NCI-H510A treated with DMSO at 0.1 percent for 48 hours (cell line): ENCODE measurements around the gene CETN2.
A peak's percentile ranks its signal among the peaks of the same experiment; 100 is the strongest.
"Not testable (repeated sequence)": the region's sequence is repeated elsewhere in the genome, so short reads cannot be mapped to it uniquely, and the experiment has no call there.

Experiments used
- DNase-seq: peaks from one replicate; lab custom pipeline; 2025; lab: John Stamatoyannopoulos, UW

CETN2 gene

DNA sequence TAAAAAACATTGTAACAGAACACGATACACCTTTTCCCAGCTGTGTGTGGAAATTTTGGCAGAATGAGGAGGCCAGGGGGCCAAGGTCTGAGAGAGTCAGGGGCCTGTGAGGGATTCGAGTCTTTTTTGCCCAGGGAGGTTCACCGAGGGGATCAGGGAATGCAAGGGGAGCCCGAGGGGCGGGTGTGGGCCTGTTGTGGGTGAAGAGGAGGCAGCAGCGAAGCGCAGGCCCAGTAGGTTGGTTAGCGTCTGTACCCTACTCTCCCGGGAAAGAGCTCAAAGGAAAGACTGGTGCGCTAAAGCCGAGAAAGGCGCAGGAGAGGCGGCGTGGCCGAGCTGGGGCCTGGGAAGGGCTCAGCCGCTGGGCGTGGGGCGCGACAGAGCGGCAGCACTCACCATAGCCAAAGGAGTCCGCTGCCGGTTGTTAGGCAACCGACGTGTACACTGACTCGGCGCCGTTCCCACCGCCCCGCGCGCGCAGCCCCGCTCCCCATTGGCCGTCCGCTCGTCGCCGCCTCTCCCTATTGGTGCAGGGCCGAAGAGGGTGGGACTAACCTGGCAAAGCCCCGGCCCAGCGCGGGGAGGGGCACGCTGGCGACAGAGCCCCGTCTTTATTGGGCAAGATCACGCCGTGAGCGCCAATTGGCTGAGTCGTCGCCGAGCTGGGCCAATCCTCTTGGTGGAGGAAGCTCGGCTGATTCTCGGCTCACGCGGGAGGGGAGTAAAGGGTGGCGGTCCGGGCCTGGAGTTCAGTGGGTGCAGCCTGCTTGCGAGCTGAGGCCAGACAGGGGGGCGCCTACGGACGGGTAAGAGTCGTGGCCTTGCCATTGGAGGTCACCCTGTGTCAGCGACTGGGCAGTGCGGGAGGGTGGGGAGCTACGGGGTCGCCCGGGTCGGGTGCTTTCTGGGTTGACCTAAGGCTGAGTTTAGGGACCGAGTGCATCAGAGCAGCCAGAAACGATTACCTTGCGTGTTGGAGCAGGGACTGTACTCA is at the start of gene CETN2, which contains the start of gene NSDHL:
Gene CETN2, minus strand, starts transcription at position 446 of the 994 bp plus-strand sequence. Its CDS starts 47 bp downstream, at position 399.
Gene NSDHL, plus strand, starts transcription at position 752 of the 994 bp plus-strand sequence. CDS start 15,262 bp downstream, outside the sequence.
- DNase-seq: peak; percentile 82

DNA sequence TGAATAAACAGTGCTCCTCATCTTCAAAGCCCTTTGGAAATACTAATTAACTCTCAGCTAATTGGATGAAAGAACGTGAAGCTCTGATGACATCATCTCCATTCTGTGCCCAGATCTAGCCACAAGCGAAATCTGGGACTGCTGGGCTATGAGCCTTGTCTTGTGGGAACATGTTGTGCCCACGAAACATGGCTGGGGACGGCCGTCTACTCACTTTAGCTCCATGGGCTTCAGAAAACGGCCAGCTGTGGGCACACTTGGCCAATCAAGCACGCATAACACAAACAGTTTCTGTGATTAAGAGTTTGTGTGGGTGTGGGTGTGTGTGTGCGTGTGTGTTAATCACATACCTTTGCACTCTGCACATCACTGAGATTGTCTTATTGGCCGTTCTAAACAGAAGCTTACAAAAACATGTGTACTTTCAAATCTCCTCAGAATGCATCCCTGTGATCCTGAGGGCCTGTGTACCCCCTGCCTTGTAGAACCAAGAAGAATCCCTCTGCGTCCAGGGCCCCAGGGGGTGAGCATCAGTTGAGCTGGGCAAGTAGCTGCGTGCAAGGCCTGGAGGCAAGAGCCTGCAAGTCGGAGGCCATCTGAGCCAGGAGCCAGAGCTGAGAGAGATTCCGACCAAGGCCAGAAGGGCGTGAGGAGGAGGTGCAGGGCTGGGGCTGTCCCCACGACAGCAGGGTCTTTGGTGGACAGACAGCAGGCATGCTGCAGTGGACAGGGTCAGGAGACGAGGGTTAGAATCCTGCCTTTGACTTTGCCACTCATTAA is 48.6 kb upstream of the CETN2 start:
- no peak for DNase-seq

DNA sequence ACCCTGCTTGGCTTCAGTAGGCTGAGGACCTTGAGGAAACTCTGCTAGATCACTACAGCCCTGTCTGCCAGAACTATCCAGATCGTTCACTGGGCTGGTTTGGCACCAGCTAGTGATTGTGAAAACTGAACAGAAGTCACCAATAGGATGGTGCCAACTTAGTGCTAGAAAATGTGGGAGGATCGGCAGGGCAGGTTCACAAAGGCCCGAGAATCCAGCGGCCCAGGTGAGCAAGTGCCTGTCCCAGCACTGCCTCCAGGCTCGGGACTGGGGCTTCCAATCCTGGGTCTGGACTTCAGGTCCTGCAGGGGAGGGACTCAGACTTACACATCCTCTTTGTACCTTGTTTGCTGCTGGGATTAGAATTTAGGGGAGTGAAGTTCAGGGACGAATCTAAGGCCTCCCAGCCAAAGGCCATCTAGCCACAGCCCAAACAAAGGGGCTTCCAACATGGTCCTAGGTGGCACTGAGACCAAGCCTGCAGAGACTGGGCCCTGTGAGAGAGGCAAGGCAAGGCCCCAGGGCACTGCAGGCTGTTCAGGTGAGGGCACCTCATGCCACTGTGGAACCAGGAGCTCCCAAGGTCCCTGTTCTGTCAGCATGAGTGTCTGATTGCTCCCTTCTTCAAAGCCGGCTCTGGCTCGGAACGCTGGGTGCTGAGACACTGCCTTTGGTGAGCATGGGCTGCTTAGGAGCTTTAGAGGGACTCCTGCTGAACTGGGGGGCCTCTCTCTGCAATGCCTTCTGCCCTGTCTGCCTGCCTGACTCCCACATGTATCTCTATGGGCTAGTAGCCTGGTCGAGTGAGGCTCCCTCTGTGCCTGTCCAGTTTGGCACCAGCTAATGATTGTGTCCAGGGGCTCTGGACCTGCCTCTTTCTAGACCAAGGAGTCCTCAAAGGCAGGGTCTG is 46.6 kb upstream of the CETN2 start:
- no peak for DNase-seq

DNA sequence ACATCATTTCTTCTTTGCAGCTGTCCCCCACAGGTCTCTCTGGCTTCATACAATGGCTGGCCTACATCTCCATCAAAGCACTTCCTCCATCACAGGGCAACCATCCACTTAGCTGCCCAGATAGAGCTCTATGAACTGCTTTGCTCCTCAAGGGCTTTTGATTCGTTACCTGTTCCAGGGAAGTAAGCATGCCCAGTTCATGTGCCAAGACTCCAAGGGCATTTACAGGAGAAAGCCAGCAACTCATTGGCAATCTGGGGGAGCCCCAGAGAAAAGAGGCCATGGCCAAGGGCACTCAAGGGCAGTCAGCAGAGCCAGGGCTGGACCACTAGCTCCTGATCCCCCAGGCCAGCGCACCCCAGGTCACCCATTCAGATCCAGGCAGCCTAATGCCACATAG is 42.8 kb upstream of the CETN2 start:
- DNase-seq: no peak

DNA sequence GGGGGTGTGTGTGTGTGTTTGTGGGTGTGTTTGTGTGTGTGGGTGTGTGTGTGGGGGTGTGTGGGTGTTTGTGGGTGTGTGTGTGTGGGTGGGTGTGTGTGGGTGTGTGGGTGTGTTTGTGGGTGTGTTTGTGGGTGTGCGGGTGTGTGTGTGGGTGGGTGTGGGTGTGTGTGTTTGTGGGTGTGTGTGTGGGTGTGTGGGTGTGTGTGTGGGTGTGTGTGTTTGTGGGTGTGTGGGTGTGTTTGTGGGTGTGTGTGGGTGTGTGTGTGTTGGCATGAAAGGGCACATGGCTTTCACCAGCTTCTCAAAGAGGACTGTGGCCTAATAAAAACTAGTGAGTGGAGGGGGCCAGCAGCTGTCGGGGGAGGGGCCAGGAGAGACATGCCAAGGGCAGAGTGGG is 42.0 kb upstream of the CETN2 start:
- no peak for DNase-seq

DNA sequence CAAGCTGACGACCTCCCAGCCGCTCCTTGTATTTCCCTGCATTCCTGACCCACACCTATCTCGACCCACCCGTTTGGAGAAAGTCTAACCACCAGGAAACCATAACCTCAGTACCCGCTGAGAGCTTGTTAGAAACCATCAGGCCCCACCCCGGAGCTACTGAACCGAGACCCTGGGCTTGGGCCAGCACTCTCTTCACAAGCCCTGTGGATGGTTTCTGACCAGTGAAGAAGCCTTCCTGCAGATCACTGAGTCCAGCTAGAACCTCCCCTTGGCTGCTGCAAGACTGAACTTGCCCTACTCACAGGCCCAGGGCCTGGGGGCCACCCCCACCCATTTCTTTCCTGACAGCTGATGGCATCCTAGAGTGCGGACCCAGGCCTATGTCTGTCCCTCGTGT is 40.7 kb upstream of the CETN2 start:
- no peak for DNase-seq

DNA sequence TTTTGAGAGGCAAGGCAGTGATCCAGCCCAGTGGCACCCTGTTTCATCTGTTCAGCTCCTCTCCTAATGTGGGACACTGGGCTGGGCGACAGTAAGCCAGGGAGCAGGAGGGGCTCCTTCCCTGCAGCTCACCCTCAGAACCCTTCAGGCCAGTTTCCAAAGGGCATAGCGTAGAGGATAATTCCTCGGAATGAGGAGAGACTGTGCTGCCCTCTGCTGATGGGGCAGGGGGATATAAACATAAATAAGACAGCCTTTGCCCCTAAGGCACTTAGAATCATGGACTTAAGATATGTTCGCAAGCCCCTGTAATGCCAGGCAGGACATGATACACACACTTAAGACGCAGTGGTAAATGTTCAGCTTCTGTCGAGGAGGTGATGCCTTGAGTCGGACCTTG is 39.4 kb upstream of the CETN2 start:
- DNase-seq: no peak

DNA sequence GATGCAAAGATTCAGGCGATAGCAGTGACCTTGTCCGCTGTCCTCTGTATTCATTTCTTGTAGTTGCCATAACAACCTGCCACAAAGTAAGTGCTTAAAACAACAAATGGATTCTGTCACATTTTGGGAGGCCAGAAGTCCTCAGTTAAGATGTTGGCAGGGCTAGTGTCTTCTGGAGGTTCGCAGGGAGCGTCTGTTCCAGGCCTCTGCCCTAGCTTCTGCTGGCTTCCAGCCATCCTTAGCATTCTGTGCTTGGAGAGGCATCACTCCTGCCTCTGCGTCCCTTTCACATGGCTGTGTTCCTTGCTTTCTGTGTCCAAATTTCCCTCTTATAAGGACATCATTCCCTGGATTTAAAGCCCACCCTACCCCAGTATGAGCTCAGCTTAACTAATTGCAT is 35.8 kb upstream of the CETN2 start:
- DNase-seq: no peak

DNA sequence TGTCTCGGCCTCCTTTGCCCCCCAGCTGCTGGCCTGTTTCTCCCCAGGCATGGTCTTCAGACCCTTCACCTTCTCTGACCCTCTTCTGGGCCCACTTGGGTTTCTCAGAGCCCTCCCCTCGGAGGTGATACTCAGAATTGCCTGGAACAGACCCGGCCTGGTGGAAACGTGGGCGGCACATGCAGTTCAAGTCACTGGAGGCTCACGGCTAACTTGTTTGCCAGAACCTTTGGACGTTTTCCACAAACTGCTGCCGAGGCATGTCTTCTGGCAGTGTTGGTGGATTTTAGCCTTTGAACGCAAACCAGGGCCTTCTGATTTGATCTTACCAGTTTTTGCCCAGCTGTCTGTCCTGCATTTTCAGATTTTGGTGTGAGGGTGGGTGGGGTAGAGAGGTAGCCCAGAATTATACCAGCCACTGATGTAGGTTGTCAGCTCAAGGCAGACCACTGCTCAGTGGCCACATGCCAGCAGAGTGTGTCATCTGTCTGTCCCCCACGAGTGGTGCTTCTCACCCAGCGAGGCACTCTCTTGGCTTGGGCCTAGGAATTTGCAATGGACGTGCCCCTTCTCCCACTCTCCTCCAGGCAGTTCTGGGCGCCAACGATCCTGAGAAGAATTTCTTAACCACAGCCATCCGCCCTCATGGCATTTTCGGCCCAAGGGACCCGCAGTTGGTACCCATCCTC is 34.8 kb upstream of the CETN2 start:
- no peak for DNase-seq

DNA sequence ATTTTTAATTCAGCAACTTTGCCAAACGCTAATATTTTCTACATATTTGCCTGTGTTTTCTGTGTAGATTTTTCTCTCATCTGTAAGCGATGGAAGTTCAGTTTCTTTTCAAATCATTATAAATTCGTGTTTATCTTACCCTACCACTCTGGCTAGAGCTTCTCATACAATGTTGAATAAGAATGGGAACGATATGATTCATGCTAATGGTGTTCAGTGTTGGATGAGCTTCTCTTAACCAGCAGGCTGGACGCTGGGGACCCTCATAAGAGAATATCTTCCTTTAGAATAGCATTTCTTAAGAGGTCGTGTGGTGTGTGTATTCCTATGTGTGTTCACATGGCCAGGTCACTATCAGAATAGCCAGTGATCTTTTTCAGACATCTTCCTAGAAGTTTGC is 31.3 kb upstream of the CETN2 start:
- DNase-seq: no peak

DNA sequence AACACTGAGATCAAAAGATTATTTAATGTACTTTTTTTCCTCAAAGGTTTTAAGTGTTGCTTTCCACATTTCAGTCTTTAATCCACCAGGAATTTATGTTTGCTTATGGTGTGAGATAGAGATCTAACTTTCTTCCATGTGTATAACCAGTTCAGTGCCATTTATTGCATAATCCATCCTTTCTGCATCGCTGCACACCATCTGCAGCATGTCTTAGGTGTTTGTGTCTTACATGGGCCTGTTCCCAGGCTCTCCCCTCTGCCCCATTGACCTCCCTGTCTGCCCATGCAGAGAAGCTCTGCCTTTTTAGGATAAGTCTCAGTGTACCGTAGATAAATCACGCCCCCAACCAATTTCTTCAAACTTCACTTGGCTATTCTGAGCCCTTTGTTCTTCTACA is 30.6 kb upstream of the CETN2 start:
- DNase-seq: no peak

DNA sequence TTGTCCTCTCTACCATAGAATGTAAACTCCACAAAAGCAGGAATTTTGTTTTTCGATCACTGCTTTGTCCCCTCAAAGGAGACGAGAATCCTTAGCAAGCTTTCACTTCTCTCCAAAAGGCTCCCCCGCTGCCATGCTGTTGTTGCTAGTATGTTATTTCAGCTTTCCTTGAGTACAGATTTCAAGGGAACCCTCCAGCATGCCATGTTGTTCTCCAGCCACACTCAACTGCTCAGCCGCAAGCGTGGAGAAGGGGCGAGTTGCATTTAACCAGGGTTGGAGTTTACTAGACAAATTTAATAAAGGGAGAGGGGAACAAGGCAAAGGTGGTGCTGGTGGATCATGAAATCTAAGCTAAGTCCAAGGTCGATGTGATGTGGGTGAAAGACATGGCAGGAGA is 23.4 kb upstream of the CETN2 start:
- DNase-seq: no peak

DNA sequence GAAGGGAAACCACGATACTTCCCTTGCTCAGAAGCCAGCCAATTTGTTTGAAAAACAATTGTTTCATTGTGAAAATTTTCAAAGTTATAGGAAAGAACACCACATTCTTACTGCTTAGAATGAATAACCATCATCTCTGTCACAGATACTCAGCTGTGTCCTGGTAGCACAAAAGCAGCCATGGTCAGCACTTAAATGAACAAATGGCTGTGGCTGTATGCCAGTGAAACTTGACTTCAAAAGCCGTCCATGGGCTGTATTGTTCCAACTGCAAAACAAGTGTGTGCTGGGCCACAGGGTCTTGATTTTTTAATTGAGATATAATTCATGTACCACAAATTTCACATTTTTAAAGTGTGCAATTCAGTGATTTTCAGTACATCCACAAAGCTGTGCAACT is 19.9 kb upstream of the CETN2 start:
- no peak for DNase-seq

DNA sequence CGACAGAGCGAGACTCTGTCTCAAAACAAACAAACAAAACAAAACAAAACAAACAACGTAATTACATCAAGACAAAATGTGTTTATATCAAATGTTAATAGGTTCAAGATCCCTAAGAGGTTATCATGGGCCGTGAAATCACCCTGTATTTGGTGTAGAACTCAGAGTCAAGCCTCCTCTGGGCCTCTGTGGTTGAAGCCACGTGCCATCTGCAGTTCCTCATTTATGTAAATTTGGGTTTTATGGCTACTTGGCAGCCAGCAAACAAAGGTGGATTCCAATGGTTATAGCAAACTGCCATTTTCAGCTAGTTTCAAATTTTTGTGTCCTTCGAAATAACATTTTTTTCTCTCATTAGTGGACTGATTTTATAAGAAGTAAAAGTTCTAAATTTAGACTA is 16.7 kb upstream of the CETN2 start:
- no peak for DNase-seq

DNA sequence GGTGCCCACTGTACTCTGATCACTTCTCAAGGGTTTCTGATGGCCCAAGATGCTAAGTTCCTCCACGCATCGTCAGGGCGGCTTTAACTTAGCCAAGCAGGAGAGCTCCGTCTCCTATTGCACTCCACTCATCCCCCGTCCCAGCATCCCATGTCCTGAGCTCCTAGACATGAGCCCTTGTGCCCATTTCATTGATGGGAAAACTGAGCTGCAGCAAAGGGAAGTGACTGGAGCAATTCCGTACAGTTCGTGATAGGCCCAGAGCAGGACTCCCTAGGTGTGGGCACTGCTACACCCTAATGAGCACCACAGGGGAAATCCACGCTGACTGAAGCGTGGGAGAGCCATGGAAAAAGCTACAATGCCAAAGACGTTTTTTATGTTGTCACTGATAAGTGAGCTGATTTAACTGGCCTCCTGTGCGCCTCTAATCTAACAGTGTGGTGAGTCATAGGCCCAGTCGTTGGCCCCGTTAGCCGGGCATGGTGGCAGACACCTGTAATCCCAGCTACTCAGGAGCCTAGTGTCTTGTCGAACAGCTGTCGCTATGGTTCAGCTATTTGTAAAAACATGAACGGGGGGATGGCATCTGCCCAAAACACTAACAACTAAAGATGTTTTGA is 15.2 kb upstream of the CETN2 start:
- DNase-seq: no peak

DNA sequence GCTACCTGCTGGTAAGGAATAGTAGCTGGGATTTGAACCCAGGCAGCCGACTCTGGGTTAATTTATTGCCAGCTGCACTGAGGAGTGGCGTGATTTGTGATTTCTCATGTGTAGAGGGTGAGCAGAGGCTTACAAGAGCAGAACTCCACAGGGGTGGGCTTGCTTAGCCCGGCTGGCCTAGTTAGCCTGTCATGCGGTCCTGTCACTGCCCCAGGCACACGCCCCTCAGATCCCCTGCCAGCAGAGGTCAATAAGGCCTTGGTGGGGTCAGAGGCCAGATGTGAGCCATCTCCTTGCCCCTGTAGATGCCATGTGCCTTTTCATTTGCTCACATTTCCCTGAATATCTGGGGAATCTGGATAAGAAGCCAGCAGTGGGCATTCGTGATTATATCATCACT is 13.7 kb upstream of the CETN2 start:
- DNase-seq: no peak

DNA sequence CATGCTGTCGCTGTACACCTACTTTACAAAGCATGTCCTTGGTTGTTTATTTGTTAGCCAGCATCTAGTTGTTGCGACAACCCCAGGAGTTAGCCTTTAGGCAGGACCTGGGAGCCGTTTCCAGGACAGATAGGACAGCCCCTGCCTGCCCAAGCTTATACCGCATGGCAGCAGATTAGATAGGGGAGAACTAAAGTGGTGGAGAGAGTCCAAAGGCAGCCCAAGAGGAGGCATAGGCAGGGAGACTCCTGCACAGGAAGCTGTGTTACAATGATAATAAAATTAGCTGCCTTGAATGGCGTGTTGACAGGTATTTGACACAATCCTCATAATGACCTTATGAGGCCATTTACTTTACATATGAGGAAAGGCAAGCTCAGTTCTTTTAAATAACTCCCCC is 13.3 kb upstream of the CETN2 start:
- DNase-seq: no peak

DNA sequence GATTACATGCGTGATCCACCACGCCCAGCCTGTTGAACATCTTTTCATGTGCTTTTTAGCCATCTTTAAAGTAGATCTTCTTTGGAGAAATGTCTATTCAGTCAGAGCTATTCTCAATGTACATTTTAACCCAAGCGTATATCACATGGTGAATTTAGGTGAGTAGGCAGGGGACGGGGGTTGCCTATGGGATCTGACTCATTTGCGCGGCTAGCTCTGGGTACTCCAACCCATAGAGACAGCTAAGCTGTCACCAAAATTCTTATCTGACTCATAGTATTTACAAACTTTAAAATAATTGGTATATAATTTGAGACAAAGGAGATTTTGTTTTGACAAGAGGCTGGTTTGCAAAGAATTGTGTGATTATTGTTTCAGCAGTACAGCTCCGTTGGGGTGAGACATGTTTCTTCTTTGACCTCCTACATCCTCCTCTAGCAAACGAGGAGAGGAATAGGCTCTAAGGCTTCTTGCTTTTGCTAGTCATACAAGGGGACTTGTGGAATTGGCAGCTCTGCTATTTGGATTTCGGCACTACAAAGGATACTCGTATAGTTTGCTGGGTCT is 12.3 kb upstream of the CETN2 start:
- DNase-seq: no peak

DNA sequence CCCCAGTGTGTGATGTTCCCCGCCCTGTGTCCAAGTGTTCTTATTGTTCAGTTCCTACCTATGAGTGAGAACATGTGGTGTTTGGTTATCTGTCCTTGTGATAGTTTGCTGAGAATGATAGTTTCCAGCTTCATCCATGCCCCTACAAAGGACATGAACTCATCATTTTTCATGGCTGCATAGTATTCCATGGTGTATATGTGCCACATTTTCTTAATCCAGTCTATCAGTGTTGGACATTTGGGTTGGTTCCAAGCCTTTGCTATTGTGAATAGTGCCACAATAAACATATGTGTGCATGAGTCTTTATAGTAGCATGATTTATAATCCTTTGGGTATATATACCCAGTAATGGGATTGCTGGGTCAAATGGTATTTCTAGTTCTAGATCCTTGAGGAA is 4.9 kb upstream of the CETN2 start:
- not testable (repeated sequence) for DNase-seq

DNA sequence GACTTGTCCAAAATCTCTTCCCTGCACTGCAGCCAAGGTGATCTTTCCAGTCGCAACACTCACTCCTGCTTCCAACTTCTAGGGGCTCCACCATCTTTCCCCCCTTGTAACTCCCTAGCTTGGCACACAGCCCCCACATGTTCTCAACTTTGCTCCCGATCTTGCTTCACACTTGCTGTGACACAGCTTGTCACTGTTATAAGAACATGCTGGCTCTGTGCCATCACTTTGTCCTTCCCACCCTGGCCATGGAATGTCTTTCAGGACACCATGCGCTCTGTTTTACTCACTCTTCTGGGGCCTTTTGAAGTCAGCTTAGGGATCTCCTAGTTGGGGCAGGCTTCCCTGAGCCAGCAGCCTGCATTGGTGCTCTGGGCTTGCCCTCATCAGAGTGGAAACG is 2.8 kb upstream of the CETN2 start:
- no peak for DNase-seq

DNA sequence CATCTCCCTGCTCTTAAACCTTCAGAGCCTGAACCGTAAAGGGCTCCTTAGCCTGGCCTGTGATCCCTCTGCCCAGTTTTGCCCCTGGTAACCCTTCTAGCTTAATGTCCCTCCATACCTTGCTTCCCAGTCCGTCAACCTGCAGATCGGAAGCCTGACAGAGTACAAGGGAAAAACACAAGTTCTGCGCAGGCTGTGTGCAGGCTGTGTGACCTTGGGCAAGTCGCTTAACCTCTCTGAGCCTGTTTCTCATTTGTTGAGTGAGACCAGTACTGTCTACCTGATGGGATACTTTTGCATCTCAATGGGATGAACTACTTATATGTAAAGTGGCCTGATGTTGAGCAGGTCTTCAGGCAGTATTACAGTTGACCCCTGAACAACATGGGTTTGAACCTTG is 2.0 kb upstream of the CETN2 start:
- DNase-seq: no peak
